WERI-Rb-1 (cell line): Measurements from ENCODE around the gene RTL10.

Experiments used
- DNase-seq: peaks from one replicate; pipeline ENCODE4 v3.0.0-alpha.2; 2020
- H3K27ac ChIP-seq: fragments of 250-450 bp; sonication (Bioruptor Pico); 2 replicates; pipeline ENCODE4 v1.5.1; 2020; ENCODE audit warnings: mild to moderate bottlenecking, moderate library complexity
- H3K27me3 ChIP-seq: fragments of 250-450 bp; sonication (Bioruptor Pico); 2 replicates; pipeline ENCODE4 v1.5.1; 2021; ENCODE audit warnings: mild to moderate bottlenecking, low read depth, moderate library complexity; ENCODE audit not compliant: insufficient read depth, severe bottlenecking
- H3K36me3 ChIP-seq: fragments of 250-450 bp; sonication (Bioruptor Pico); 2 replicates; pipeline ENCODE4 v1.5.1; 2020; ENCODE audit warnings: mild to moderate bottlenecking, moderate library complexity
- H3K4me3 ChIP-seq: 2 replicates; pipeline ENCODE4 v1.5.1; 2011; ENCODE audit warnings: low read depth, mild to moderate bottlenecking, control low read depth, low read length
- H3K9me3 ChIP-seq: fragments of 250-450 bp; sonication (Bioruptor Pico); 2 replicates; pipeline ENCODE4 v1.5.1; 2021; ENCODE audit warnings: mild to moderate bottlenecking, moderate library complexity; ENCODE audit not compliant: severe bottlenecking
- CTCF ChIP-seq: IDR thresholded peaks from 2 replicates; pipeline ENCODE4 v1.5.1; 2011; ENCODE audit warnings: low read depth, mild to moderate bottlenecking, control low read depth, inconsistent platforms, low read length

The RTL10 gene

GRCh38 chr22:19878461-19879245 is 24.0 kb upstream of the RTL10 start:
- Histone ChIP-seq H3K9me3 (no peaks in the 10 kb centered on the region), H3K27ac (no peak overlapping the region), H3K36me3 (no peaks in the 10 kb centered on the region; the same call in 1 of the 2 replicates), H3K27me3 (no peaks in the 10 kb centered on the region), H3K4me3 (no peak overlapping the region)
- DNase-seq: no peak
- TF ChIP-seq CTCF: no peak

- no peak for TF ChIP-seq CTCF
- Histone ChIP-seq H3K36me3 (no peaks in the 10 kb centered on the region; the same call in 1 of the 2 replicates), H3K27me3 (no peaks in the 10 kb centered on the region), H3K27ac (no peak overlapping the region), H3K9me3 (no peaks in the 10 kb centered on the region), H3K4me3 (no peak overlapping the region)
- no peak for DNase-seq
Observed at GRCh38 chr22:19877626-19878339, 23.1 kb upstream of the RTL10 start.

DNA sequence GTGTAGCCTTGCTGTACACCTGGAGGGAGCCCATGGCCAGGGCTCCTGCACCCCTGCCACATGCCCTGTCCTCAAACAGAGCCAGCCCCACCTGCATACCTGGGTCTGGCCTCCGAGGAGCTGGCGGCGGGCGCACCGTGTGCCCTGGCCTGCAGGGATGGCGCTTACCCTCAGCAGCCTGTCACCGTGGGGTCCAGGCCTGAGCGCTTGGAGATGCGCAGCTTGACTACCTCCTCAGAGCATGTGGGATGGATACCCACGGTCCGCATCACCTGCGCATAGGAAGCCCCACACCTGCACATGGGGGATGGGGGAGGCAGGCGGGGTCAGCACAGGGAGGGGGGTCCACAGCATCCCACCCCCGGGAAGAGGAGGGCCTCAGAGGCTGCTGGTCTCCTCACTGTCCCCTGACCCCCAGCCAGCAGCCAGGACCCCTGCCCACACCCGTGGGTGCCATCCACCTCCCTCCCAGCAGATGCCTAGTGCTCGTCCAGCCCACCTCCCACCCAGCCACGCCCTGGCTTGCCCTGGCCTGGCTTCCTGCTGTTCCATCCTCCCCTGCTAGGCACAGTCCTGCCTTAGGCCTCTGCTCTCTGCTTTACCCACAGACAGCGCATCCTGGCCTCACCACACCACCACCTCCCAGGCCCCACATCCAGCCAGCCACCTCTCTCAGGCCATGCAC is 22.4 kb upstream of the RTL10 start:
- Histone ChIP-seq H3K9me3 (no peaks in the 10 kb centered on the region), H3K27me3 (no peaks in the 10 kb centered on the region), H3K36me3 (no peaks in the 10 kb centered on the region; the same call in 1 of the 2 replicates), H3K4me3 (no peak overlapping the region), H3K27ac (no peak overlapping the region)
- TF ChIP-seq CTCF: no peak
- no peak for DNase-seq

DNA sequence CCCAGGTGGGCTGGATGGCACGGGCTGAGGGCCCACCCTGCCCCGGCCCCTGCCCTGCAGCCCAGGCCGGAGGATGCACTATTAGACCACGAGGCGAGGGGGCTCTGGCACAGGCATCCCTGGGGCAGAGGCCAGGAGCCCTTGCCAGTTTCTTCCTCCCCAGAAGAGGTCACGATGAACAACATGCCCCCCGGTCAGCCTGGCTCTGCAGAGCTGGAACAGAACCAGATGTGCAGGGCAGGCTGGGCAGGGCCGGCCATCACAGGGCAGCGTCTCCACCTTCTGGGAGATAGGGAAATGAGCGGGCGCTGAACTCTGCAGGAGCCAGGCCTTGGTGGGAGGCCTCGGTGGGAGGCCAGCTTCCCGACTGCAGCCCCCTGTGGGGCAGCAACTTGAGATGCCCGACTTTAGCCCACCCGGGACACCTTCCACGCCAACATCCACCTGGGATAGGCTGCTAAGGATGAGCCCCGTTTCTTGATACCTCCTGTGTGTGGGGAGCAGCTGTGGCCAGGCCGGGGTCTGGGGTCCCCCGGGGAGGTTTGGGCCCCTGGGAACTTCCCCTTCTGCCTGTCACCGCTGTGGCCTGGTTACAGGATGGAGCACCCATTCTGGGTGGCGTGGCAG is 21.8 kb upstream of the RTL10 start:
- DNase-seq: peak; percentile 10
- Histone ChIP-seq H3K4me3 (no peak overlapping the region), H3K36me3 (no peaks in the 10 kb centered on the region; the same call in 1 of the 2 replicates), H3K9me3 (no peaks in the 10 kb centered on the region), H3K27ac (no peak overlapping the region), H3K27me3 (no peaks in the 10 kb centered on the region)
- no peak for TF ChIP-seq CTCF

GRCh38 chr22:19875531-19876313 is 21.0 kb upstream of the RTL10 start:
- no peak for TF ChIP-seq CTCF
- DNase-seq: peak; percentile 6
- no peak overlapping the region for H3K4me3 ChIP-seq
- H3K9me3 ChIP-seq: no peaks in the 10 kb centered on the region
- no peaks in the 10 kb centered on the region for H3K27me3 ChIP-seq
- peak overlapping the region; percentile 77 for H3K27ac ChIP-seq
- no peaks in the 10 kb centered on the region; the same call in 1 of the 2 replicates for H3K36me3 ChIP-seq
